Islet of Langerhans (tissue), 1 donor: ENCODE data around the gene HAUS7.

ENCODE experiments used
- FAIRE-seq: peaks from one replicate; lab custom pipeline; 2011; peaks lifted over from hg19 to GRCh38; lab: Jason Lieb, UNC

The HAUS7 gene

DNA sequence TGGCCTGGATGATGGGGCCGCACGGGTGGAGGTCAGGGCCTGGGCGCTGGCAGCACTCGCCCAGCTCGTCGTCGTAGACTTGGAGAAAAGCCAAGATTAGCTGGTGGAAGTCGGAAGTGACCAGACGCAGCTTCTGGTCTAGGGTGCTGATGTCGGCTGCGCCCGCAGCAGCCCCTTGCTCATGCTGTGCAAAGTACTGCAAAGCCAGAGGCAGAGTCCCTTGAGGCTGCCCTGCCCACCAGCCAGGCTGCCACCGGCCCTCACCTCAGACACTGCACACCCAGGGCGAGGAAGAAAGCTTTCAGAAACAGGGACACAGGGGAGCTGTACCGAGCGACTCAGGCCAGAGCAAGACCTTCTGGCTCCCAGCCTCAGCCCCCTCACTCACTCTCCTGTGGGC lies 14.8 kb downstream of the HAUS7 start:
- no peak for FAIRE-seq

- no peak for FAIRE-seq
Measured at GRCh38 chrX:153454901-153455550, 15.3 kb downstream of the HAUS7 start.

- no peak for FAIRE-seq
Measured at GRCh38 chrX:153450949-153451277, 19.5 kb downstream of the HAUS7 start.

DNA sequence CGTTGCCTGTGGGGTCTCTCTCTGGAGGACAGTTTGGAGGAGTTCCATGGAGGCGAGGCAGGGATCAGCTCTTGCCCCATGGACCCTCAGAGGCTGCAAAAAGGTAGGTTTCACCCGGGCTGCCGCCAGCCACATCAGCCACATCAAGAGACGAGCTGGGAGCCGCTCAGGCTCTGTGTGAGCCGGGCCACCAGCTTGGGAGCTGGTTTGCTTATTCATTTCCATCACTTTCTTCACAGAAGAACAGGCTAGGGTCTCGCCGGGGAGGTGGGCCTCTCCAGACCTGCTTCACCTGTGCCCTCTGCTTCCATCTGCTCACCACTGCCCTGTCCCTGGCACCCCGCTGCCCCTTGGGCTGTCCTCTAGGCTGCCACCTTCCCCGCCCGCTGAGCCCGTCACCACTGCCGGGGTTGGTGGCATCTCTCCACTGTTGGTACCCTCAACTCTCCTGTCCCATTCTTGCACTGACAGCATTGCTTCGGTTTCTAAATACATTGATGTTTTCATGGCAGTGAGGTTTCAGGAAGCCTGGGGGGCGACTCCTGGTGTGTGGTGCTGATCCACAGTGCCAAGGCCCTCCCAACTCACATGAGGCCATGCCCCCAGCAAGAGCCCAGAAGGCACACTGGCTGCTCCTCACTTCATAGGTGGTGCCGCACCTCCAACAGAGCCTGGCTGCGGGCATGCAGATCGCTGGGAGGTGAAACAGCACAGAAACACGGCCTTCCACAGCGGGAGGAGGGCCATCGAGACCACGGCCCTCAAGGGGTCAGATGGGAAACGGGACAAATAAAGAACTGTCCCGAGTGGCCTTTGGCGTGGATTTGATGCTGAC lies 20.0 kb downstream of the HAUS7 start:
- no peak for FAIRE-seq

DNA sequence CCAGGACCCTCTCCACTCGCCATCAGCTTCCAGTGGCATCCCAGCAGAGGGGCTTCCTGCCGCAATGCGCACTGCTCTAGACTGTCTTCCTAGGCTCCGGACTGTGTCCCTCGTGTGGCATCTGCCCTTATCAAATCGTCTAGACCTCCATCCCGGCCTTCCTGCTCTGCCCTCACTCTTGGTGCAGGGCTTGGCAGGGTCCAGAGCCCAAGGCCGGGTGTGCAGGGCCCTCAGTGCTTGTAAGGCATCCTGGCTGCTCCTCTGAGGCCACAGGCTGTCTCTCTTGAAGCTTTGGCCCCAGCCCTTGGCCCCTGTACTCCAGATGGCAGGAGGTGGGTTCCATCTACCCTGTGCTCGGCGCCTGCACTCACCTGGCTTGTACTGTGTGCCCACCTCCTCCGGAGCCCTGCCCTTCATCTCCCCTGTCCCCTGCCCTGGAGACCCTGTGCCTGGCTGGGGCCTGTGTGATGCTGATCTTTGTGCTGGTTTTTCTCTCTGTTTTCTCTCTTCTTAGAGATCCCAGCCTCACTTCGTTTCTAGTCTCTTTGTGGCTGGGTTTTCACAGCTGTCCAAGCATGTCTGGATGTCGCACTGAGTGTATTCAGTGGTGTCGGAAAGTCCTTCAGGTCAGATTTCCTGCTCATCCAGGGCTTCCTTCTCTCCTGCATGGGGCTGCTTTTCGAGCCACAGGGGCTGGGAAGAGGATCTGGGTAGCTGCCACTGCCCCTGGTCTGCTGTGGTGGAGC lies 20.8 kb downstream of the HAUS7 start:
- no peak for FAIRE-seq

DNA sequence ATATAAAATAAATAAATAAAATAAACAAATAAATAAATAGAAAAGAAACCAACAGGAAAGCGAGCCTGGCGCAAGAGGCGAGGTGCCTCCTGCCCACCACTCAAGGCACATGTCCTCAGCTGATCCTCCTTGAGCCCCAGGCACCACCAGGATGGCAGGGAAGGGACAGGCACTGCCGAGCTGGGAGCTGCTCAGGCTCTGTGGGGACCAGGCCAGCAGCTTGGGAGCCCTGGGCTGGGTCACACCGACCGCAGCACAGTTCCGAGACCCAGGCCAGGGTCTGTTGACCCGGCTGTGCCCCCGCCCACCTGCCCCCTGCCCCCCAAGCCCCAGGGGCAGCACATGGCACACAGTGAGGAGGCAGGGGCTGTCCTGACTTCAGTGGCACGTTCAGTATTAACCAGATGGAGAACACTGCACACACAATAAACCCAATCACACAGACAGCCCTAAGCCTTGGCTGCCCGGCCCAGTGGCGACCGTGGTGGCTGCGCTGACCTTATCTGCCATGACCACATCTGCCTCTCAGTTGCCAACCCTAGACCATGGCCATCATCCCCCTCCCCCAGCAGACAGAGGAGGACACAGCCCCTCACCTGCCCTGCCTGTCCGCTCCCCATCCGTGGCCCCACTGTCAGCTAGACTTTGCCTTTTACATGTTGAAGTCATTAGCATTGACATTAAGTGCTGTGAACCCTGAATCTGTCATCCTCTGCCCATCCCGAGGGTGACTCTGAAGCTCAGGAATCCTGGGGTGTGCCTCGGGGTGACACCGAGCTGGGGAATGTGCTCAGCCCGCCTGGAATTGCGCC lies 21.6 kb downstream of the HAUS7 start:
- FAIRE-seq, result no peak

DNA sequence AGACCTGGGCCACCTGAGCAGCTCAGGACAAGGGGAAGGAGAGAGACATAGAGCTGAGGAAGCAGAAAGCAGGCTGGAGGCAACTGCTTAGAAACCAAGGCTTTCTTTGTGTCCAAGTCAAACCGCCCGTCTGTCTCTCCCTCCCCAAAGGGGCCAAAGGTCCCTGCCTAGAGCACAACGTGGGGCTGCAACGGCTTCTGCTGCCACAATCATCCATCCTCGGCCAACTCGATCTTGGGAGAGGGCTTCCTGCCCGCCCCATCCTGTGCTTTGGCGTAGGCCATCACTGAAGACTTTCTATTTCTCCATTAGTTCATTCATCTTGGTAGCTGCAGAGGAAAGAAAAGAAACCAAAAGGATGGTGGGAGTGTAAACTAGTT lies 22.8 kb downstream of the HAUS7 start:
- FAIRE-seq, result no peak

GRCh38 chrX:153446950-153447580 lies 23.3 kb downstream of the HAUS7 start:
- FAIRE-seq, result no peak

- FAIRE-seq, result no peak
Measured at GRCh38 chrX:153446636-153446936, 23.8 kb downstream of the HAUS7 start.

DNA sequence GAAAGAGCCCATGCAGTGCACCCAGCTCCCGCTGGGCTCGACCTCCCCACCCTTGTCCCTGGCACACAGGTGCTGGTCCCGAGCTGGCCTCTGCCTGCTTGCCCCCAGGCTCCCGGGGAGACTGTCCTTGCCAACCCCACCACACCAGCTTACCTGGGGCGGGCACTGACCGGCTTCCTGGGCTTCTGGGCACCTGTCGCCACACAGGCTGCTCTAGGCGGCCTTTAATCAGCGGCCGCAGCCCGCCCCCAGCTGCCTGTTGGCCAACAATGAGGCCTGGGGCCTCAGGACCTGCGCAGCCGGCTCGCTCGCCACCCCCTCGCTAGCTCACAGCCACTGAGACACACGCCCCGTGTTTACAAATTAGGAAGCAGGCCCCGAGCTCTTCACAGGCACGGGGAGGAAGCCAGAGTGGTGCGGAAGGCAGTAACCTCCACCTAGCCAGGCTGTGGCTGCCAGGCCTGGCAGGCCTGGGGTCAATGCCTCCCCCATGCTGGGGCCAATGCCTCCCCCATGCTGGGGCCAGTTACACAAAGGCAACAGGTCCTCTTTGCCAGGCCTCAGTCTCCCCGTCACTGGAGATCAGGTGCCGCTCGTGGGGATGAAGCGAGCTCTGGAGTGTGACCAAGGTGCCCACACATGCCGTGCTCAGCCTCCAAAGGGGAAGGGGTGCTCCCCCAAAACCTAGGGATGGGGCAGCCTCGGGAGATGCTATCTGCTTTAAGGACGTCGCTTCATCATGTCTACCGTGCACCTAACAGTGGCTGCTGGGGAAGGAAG lies 24.3 kb downstream of the HAUS7 start, which contains the start of gene TREX2:
TREX2 (minus strand) TSS at position 201 of the 780 bp plus-strand sequence. CDS start 626 bp downstream, outside the sequence.
- no peak for FAIRE-seq

DNA sequence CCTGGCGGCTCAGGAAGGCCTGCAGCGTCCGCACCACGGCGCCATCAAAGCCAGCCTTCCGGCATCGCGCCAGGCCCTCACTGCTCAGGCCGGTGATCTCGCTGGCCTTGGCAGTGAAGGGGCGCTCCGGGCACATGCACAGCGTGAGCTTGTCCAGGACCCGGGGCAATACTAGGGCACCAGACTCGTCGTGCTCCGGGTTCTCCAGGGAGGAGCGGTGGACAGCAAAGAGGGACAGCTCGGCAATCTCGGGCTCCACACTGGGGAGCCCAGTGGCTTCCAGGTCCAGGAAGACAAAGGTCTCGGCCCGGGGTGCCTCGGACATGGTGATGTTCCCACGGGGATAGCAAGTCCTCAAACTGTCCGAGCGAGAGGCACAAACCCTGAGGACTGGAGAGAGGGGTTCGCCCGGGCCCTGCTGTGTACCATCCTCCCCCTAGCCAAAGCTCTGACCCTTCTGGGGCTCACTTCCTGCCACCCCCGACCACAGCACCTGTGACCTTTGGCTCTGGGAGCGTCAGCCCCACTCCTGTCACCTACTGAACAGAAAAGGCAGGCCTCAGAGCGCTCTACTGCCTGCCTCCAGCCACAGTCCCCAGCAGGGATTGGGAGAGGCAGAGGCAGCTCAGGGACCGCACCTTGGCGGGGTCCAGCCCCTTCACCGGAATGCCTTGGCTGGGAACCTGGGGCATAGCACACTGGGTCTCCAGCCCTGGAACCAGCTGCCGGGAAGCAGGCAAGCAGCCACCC lies 25.1 kb downstream of the HAUS7 start:
- no peak for FAIRE-seq

DNA sequence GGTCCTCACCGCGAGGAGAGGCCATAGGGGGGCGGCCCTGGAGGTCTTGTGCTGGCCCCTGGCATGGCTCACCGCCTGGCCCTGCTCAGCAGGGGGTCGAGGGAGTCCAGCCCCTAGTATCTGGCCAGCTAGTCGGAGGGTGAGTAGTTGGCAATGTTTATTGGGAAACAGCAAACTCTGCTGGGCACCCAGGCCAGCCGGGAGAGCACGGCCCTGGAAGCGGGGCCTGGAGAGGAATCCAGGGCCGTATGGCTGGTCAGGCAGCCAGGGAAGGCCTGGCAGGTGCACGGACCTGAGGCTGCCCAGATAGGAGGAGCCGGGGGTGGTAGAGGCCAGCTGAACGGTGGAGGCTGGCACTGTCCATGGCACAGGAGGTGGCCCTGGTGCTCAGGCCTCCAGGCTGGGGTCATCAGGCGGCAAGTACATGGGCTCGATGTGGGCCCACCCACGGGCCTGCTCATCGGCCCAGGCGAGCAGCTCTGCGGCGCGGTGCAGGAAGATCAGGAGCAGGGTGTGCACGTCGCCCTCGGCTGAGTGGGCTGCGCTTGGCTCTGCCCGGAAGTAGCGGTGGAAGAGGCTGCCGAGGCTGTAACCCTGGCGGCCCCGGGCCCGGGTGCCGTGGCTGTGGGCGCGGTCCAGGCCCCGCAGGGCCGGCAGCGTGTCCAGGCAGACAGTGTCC lies 25.9 kb downstream of the HAUS7 start:
- no peak for FAIRE-seq

DNA sequence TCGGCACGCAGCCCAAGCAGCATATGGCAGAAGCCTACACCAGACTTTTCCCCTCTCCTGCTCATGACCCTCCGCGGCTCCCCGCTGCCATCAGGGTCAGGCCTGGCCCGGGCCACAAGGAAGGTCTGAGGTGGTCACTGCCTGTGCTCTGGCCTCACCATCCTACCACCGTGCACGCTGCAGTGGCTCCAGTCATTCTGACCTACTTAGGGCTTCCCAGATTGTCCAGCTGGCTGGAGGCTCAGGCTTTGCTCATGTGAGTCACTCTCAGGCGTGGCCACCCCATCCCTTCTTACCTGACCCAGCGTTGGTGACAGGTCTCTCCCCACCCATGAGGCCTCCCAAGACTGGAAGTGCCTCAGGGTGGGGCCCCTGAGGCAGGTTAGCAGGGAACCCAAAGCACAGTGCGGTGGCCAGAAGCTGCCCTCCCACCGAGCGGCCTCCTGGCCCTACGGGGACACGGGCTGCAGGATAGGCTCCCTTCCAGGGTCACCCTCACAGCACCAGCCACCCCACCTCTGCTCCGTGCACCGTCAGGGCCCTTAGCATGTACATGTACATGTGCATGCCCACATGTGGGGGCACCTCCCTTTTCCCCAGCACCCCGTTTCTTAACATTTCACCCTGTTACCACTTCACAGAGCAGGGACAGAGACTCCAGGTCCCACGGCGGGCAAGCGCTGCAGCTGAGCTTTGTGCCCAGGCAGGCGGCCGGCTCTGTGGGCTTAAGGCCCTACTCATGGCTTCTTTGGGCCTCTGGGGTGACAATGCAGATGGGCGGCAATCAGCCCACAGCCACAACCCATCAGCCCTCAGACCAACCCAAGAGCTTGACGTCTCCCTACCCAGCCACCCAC lies 26.7 kb downstream of the HAUS7 start:
- no peak for FAIRE-seq

GRCh38 chrX:153442463-153442862 lies 27.9 kb downstream of the HAUS7 start:
- no peak for FAIRE-seq

- no peak for FAIRE-seq
Measured at GRCh38 chrX:153441981-153442380, 28.4 kb downstream of the HAUS7 start.

GRCh38 chrX:153441296-153441695 lies 29.1 kb downstream of the HAUS7 start:
- FAIRE-seq, result no peak

DNA sequence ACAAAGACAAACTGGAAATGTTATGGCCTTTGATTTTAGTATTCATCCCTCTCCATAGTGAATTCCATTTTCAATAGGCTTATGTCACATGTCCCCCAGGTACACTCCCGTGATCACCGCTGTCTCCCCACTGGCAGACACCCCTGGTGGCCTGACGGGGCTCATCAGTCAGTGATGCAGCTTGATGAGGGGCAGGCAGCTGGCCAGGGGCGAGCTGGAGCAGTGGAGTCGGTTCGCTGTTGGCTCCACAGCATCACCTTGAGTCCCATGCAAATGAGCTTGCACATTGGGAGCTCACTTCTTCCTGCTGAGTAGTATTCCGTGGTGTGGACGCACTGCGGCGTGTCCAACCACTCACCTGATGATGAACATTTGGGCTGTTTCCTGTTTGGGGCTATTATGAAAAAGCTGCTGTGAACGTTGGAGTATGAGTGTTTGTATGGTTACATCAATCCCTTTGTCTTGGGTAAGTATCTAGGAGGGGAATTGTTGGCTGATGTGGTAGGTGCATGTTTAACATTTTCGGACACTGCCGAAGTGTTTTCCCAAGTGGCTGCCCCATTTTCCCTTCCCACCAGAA lies 29.7 kb downstream of the HAUS7 start:
- no peak for FAIRE-seq

DNA sequence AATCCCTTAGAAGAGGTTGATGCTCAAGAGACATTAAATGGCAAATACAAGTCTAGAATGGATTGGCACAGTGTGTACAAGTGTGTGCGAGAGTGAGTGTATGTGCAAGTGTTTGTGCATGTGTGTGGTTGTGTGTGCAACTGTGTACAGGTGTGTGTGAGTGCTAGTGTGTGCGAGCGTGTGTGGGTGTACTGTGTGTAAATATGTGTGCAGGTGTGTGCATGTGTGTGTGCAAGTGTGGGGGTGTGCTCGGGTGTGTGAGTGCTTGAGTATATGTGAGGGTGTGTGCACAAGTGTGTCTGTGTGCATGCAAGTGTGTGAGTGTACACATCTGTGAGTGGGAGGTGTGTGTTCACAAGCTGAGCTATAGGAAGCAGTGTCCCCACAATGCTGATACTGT lies 30.4 kb downstream of the HAUS7 start:
- FAIRE-seq, result no peak

- peak; percentile 79 for FAIRE-seq
Measured at GRCh38 chrX:153438532-153438931, 31.8 kb downstream of the HAUS7 start.
